K562 (cell line): ENCODE data around the gene CRYBA1. TPM values are rescaled to one million over a fixed set of nuclear protein-coding genes. Genes with fewer than 3 reads are reported as not detected.
A peak's percentile ranks its signal among the peaks of the same experiment; 100 is the strongest.

Experiments used
- ARID2 ChIP-seq: fragments of 450-650 bp; IDR thresholded peaks from 2 replicates; pipeline ENCODE4 v1.6.1; 2017; ENCODE audit warnings: antibody characterized with exemption, mild to moderate bottlenecking
- CAMTA2 ChIP-seq: fragments of 250-450 bp; sonication (Bioruptor Pico); conservative IDR thresholded peaks from 2 replicates; pipeline ENCODE4 v1.5.1; 2022
- CBFB ChIP-seq: sonication (generic); formaldehyde crosslinking; IDR thresholded peaks from 2 replicates; pipeline ENCODE4 v1.4.0; 2020; ENCODE audit warnings: mild to moderate bottlenecking, missing genetic modification reagents
- CTBP1 ChIP-seq: fragments of 450-650 bp; IDR thresholded peaks from 2 replicates; pipeline ENCODE4 v1.6.1; 2016; ENCODE audit warnings: borderline replicate concordance
- ELF4 ChIP-seq: fragments of 450-650 bp; formaldehyde crosslinking; IDR thresholded peaks from 2 replicates; pipeline ENCODE4 v1.4.0; 2022; ENCODE audit warnings: missing genetic modification characterization
- FIP1L1 ChIP-seq: fragments of 200-400 bp; formaldehyde crosslinking; IDR thresholded peaks from 2 replicates; pipeline ENCODE4 v1.6.1; 2018; ENCODE audit warnings: mild to moderate bottlenecking, low read depth, low read length; ENCODE audit not compliant: poor library complexity, severe bottlenecking
- FUS ChIP-seq: fragments of 200-400 bp; formaldehyde crosslinking; optimal IDR thresholded peaks from 2 replicates; pipeline ENCODE3; 2017; ENCODE audit warnings: low read depth, low read length
- GATAD2B ChIP-seq: fragments of 450-650 bp; IDR thresholded peaks from 2 replicates; pipeline ENCODE4 v1.6.1; 2017; ENCODE audit warnings: mild to moderate bottlenecking, borderline replicate concordance
- KLF16 ChIP-seq: IDR thresholded peaks from 2 replicates; pipeline ENCODE4 v1.6.1; 2016; ENCODE audit warnings: antibody characterized with exemption
- MAZ ChIP-seq, 2 experiments: fragments of 450-650 bp in 1 of 2; sonication (generic) in 1 of 2; formaldehyde crosslinking; IDR thresholded peaks in 1 of 2; conservative IDR thresholded peaks in 1 of 2; 2 replicates each; pipeline versions ENCODE4 v1.4.0 to v1.5.0; 2020; ENCODE audit warnings: mild to moderate bottlenecking in 1 of 2, missing genetic modification reagents in 1 of 2
- MECOM ChIP-seq: fragments of 250-450 bp; sonication (Bioruptor Pico); IDR thresholded peaks from 2 replicates; pipeline ENCODE4 v1.8.0; 2022; ENCODE audit warnings: inconsistent platforms
- MXD1 ChIP-seq: fragments of 250-450 bp; sonication (Bioruptor Pico); IDR thresholded peaks from 2 replicates; pipeline ENCODE4 v1.8.0; 2021; ENCODE audit warnings: borderline replicate concordance, mild to moderate bottlenecking, moderate library complexity; ENCODE audit not compliant: poor library complexity, severe bottlenecking
- NR2F6 ChIP-seq: fragments of 450-650 bp; formaldehyde crosslinking; IDR thresholded peaks from 2 replicates; pipeline ENCODE4 v1.4.0; 2020; ENCODE audit warnings: mild to moderate bottlenecking
- POLR2A ChIP-seq: fragments of 450-650 bp; conservative IDR thresholded peaks from 2 replicates; pipeline ENCODE4 v1.6.1; 2016
- PTRF ChIP-seq: fragments of 450-650 bp; IDR thresholded peaks from 2 replicates; pipeline ENCODE4 v1.6.1; 2016; ENCODE audit warnings: mild to moderate bottlenecking, missing genetic modification characterization, missing compliant biosample characterization
- SFPQ ChIP-seq: fragments of 200-400 bp; formaldehyde crosslinking; IDR thresholded peaks from 2 replicates; pipeline ENCODE4 v1.6.1; 2017; ENCODE audit warnings: mild to moderate bottlenecking, low read depth, low read length, moderate library complexity
- THRAP3 ChIP-seq: fragments of 450-650 bp; IDR thresholded peaks from 2 replicates; pipeline ENCODE4 v1.6.1; 2016; ENCODE audit warnings: mild to moderate bottlenecking, inconsistent platforms, borderline replicate concordance
- TRIM24 ChIP-seq, 2 experiments: fragments of 450-650 bp; IDR thresholded peaks; 2 replicates each; pipeline ENCODE4 v1.6.1; 2016
- ZBTB8A ChIP-seq: fragments of 450-650 bp; IDR thresholded peaks from 2 replicates; pipeline ENCODE4 v1.6.1; 2018; ENCODE audit warnings: mild to moderate bottlenecking, moderate library complexity; ENCODE audit not compliant: partially characterized antibody
- ZNF165 ChIP-seq: fragments of 250-450 bp; sonication (Bioruptor Pico); IDR thresholded peaks from 2 replicates; pipeline ENCODE4 v1.4.0; 2020; ENCODE audit warnings: borderline replicate concordance
- ZNF274 ChIP-seq: IDR thresholded peaks from 2 replicates; pipeline ENCODE4 v1.6.1; 2011; ENCODE audit warnings: low read depth, mild to moderate bottlenecking, low read length, moderate library complexity, borderline replicate concordance
- ZNF3 ChIP-seq: fragments of 250-450 bp; sonication (Bioruptor Pico); IDR thresholded peaks from 2 replicates; pipeline ENCODE4 v1.5.0; 2021; ENCODE audit warnings: mild to moderate bottlenecking, moderate library complexity
- ZNF395 ChIP-seq: fragments of 200-800 bp; sonication (Bioruptor generic); IDR thresholded peaks from 2 replicates; pipeline ENCODE4 v1.6.1; 2017; ENCODE audit warnings: missing genetic modification characterization, missing compliant biosample characterization
- ZNF766 ChIP-seq: fragments of 200-800 bp; sonication (Bioruptor generic); conservative IDR thresholded peaks from 2 replicates; pipeline ENCODE4 v1.6.1; 2016; ENCODE audit warnings: missing genetic modification characterization, missing compliant biosample characterization
- polyA plus RNA-seq, 8 experiments: library from polyadenylated mRNA; depleted of rRNA in 4 of 8; stranded (reverse) in 5 of 8; unstranded in 3 of 8; fragments of >200 nt; fragmentation: Nextera tagmentation in 2 of 8; fragmentation: Illumina TruSeq in 1 of 8; extraction: Ambion mirVana in 2 of 8; extraction: Trizol in 1 of 8; gene quantifications; 2 replicates each; pipeline versions ENCODE4 v1.2.1 to v1.2.3, GENCODE V29; 2011 to 2014; ENCODE audit warnings: inconsistent platforms in 1 of 8, missing spikeins in 1 of 8
- total RNA-seq, 7 experiments: library from RNA; depleted of rRNA in 6 of 7; stranded (reverse); fragments of >200 nt in 6 of 7; fragmentation: Illumina TruSeq in 2 of 7; extraction: Trizol in 2 of 7; gene quantifications; 2 replicates each; pipeline versions ENCODE4 v1.2.1 to v1.2.3, GENCODE V29; 2011 to 2021; ENCODE audit warnings: low replicate concordance in 1 of 7

CRYBA1 gene
- total and polyA plus RNA-seq, 9 of the 15 experiments (the other 6 are each of a cell fraction or from before 2014, with no cell fraction given) = not detected

- no peak for TF ChIP-seq MECOM (CRISPR knock-in tag)
- no peak for TF ChIP-seq ZNF274
- no peak for TF ChIP-seq CAMTA2
- TF ChIP-seq ARID2 = no peak
- TF ChIP-seq THRAP3 = 0 out of 2 replicates have a peak, but pooled peaks have one; percentile 38
- 0 out of 2 replicates have a peak, but pooled peaks have one; percentile 32 for TF ChIP-seq ZNF766 (CRISPR knock-in tag)
- TF ChIP-seq ZNF395 = 0 out of 2 replicates have a peak, but pooled peaks have one; percentile 42
- TF ChIP-seq PTRF = no peak
- TF ChIP-seq CTBP1 = no peak
- TF ChIP-seq POLR2A = peak; percentile 40; the same call in 1 of the 2 replicates
- TF ChIP-seq NR2F6 (CRISPR knock-in tag) = no peak
- no peak for TF ChIP-seq ELF4
- no peak for TF ChIP-seq ZNF3 (CRISPR knock-in tag)
- TF ChIP-seq MXD1 = no peak
- no peak for TF ChIP-seq SFPQ
- no peak for TF ChIP-seq ZNF165
- TF ChIP-seq KLF16 = no peak
- no peak for TF ChIP-seq FUS
- TF ChIP-seq TRIM24 (IDR thresholded peaks at IDR 0.05) = peak in 1 of 2 experiments; percentile 9; a peak in 1 of 4 replicates
- TF ChIP-seq ZBTB8A = no peak
- TF ChIP-seq MAZ (CRISPR knock-in tag; conservative IDR thresholded peaks at IDR 0.05 in 1 of 2, IDR thresholded peaks at IDR 0.05 in 1 of 2) = peak; percentile 59 to 69
- TF ChIP-seq FIP1L1 = peak; percentile 85
- 0 out of 2 replicates have a peak, but pooled peaks have one; percentile 24 for TF ChIP-seq GATAD2B
- TF ChIP-seq CBFB (CRISPR knock-in tag) = no peak
These were observed 46.6 kb downstream of the CRYBA1 start (continued) for GRCh38 chr17:29292992-29293889.
